HG03354 (cell line): ENCODE measurements around the gene BICD1.

ENCODE experiments used
- ATAC-seq: cut with Tn5 transposase; IDR thresholded peaks from one replicate; pipeline ENCODE4 v1.9.1; 2021; ENCODE audit warnings: mild to moderate bottlenecking; ENCODE audit not compliant: unreplicated experiment, poor library complexity, severe bottlenecking

The BICD1 gene

DNA sequence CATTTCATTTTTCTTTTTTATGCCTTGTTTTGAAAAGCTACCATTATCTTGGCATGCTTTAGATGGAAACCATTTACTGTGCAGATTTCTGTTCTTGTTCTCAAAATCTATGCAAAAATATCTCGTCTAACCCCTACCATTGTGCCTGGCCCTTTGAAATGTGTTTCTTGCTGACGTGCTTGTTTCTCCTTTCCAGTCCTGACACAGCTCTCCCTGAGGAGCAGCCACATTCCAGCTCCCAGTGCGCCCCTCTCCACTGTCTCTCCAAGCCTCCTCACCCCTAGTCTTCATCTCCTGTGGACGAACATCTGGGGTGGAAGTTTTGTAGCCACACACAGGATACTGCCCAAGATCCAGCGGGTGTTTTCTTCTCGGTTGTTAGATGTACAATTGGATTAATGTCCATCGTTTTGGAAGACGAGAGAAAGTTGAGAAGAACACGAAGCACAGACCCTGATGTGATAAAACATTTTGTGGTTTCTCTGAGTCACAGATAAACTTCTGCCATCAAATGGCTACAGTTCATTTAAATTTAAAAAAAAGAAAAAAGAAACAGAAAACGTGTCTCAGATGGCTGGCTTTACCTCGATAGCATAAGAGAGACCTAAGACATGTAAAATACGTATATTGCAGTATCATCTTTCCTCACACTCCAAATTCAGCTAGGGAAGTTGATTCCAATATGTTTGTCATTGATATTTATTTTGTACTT, 270.9 kb downstream of the BICD1 start:
- no peak for ATAC-seq

- no peak for ATAC-seq
These were observed 272.6 kb downstream of the BICD1 start for GRCh38 chr12:32379213-32379612.

DNA sequence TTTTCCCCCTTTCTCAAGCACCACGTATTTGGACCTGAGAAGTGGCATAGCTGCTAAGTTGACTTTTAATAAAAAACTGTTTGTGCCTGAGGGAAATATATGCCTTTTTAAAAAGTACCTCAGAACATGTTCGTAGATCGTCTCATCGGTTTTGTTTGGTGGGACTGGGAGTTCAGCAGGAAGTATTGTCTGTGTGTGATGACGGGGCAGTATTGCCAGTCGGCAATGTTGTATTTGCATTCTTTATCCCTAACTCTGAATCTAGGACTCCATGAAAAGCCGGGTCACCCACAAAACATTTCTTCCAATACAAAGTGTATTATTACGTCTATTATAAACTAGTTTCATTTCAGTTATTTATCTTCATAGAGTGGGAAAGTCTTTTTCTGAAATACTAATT, 273.0 kb downstream of the BICD1 start:
- no peak for ATAC-seq

DNA sequence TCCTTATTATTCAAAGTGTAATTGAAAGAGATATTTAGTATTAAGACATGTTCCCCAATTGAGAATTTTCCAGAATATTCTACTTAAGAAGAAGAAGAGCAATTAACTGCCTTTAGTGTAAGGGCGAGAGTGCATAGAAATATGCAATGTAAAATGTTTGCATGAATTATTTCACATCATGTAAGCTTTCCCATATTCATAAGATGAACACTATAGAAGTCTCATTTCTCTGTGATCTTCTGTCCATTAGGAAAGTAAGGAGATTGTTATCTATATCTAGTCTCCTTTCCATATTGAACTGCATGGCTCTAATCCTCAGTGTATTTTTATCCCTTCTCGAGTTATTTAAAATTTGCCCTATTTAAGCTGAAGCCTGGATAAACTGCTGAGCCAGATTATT, 275.6 kb downstream of the BICD1 start:
- no peak for ATAC-seq

- ATAC-seq: peak; percentile 79
These were observed 284.0 kb downstream of the BICD1 start for GRCh38 chr12:32390572-32391219.

- no peak for ATAC-seq
These were observed 288.4 kb downstream of the BICD1 start for GRCh38 chr12:32395026-32395425.

DNA sequence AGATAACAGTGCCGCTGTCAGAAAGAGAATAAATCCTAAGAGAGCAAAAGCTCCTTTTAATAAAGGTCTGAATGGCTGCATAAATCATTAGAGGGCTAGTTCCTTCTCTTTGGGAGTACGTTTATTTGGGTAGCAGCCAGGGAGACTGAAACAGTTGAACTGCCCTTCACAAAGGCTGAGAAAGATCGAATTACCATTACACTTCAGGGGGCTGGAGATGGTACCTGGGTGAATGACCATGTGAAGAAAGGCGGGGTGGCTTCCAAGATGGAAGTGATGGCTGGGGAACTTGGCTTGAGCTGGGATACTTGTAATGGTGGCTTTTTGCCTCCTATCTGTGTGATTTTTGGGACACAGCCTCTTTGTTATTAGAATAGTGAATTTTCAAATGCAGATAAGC, 291.0 kb downstream of the BICD1 start:
- no peak for ATAC-seq

GRCh38 chr12:32398181-32398580, 291.5 kb downstream of the BICD1 start:
- no peak for ATAC-seq

DNA sequence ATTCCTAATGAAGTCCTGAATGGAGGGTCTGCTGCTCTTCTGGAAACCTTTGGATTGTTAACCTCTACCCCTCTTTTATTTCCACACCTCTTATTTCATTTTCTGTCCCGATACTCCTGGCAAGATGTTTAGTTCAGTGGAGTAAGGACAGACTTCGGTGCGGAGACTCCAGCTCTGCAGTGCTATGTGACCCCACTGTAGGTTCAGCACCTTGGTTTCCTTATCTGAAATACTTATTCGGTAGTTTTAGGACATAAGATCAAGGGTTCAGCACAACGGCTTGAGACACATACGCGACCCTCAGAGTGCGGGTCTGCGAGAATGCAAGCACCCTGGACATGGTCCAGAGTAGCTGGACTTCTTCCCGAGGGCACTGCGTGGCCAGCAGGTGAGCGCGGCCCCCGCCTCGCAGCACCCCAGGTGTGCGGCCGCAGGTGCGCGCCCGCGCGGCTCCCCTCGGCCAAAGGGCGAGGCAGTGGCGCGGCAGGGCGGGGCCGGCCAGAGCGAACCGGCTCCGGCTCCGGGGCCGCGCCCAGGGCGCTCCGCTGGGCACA, 292.2 kb downstream of the BICD1 start:
- ATAC-seq: peak; percentile 16

- ATAC-seq: peak; percentile 89
These were observed 292.9 kb downstream of the BICD1 start, which contains the start of gene FGD4 for GRCh38 chr12:32399370-32400113. TSS of gene FGD4 (plus strand) at chr12:32399558.

DNA sequence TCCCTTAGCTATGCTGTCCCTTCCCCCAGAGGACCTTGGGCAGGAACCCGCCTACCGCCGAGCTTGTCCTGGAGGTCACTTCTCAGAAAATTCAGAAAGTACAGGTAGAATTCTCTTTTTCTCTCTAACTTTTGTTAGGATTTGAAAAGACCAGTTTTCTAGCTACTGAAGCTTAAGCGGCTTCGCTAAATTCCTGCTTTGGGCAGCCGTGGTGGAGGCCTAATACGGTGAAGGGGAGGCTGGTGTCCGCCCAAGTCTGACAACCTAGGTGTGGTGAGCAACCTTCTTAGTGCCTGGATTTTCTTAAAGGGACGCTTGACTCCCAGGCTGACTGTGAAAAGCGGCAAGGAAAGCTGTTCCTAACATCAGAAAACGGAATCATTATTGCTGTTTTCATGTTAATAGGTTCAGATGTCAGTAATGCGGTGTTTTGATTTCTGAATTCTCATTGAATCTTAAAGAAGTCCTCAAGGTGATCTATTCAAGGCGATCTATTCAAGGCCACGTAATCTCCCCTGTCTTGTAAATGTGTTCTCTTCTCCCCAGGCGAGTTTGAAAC, 293.5 kb downstream of the BICD1 start:
- ATAC-seq: no peak

- no peak for ATAC-seq
These were observed 294.2 kb downstream of the BICD1 start for GRCh38 chr12:32400866-32401265.

DNA sequence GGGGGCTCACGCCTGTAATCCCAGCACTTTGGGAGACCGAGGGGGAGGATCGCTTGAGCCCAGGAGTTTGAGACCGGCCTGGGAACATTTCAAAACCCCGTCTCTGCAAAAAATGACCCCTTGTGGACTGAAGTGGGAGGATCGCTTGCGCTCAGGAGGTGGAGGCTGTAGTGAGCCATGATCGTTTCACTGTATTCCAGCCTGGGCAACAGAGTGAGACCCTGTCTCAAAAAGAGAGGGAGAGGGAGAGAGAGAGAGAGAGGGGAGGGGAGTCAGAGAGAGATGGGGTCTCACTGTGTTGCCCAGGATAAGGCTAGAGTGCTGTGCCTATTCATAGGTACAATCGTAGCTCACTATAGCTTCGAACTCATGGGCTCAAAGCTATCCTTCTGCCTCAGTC, 295.5 kb downstream of the BICD1 start:
- ATAC-seq: no peak

- no peak for ATAC-seq
These were observed 296.3 kb downstream of the BICD1 start for GRCh38 chr12:32402946-32403345.

GRCh38 chr12:32407795-32408194, 301.1 kb downstream of the BICD1 start:
- ATAC-seq: no peak

DNA sequence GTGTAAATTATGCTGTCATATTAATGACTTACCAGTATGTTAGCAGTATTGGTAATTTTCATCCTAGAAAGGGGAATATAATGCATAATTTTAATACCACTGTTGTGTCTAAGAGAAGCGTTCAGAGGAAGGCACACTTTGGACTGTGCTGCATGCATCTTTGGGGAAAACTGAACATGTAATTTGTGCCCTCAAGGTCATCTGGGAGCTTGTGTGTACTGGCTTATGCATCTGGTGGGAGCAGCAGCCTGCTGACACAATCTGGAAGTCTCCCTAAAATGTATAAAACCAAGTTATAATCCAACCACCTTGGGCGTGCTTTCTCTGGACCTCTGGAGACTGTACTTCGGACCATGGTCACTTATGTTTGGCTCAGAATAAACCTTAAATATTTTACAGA, 306.8 kb downstream of the BICD1 start:
- ATAC-seq: no peak

DNA sequence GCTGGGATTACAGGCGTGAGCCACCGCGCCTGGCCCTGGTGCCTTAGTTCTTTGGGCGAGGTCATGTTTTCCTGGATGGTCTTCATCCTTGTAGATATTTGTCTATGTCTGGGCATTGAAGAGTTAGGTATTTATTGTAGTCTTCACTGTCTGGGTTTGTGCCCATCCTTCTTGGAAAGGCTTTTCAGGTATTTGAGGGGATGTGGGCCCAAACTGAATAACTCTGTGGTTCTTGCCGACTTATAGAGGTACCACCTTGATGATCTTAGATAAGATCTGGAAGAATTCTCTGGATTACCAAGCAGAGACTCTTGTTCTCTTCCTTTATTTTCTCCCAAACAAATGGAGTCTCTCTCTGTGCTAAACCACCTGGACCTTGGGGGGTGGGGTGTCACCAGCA, 311.6 kb downstream of the BICD1 start:
- ATAC-seq: no peak

DNA sequence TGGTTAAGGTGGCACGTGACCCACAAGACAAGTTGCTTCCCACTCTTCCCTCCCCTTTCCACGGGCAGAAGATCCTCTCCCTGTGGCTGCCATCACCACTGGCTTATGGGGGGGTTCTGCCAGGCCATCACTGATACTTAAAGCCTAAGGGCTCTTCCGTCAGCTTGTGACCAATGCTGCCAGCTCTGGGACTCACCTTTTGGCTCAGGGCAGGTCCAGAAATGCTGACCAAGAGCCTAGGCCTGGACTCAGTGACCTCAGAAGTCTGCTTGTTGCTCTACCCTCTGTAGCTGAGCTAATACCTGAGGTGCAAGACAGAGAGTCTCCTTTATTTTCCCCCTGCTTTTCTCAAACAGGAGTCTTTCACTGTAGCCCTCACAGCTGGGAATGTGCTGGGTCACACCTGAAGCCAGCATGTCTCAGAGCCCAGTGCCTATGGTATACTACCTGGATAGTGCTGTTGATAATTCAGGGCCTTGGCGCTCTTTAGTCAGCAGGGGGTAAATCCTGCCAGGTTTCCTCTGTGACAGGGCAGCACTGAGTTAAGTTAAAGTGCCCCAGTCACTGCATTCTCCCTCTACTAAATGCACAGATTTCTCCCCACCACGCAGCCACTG, 312.4 kb downstream of the BICD1 start:
- no peak for ATAC-seq

- ATAC-seq: no peak
These were observed 312.9 kb downstream of the BICD1 start for GRCh38 chr12:32419520-32419960.

DNA sequence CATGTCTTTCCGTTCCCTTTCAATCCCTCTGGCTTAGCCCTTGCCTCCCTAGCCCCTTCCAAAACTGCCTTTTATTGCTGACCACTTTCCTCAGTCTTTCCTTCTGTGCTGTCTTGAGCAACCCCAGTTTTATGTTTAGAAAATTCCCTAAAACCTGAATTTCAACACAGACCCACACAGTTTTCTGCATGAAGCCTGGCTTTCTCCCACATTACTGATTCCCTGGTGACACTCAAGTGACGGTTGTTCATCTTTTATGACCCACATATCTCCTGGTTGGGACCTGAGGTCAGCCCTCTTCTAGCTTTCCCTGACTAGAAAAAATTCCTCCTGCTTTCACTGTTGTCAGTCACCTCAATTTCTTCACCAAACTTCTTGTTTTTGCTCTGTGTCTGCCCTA, 313.7 kb downstream of the BICD1 start:
- ATAC-seq: no peak
